Endothelial cell of umbilical vein (primary cell): Measurements from ENCODE around the gene SGCD. TPM values are rescaled to one million over a fixed set of nuclear protein-coding genes. Genes with fewer than 3 reads are reported as not detected.

Source experiments
- BruUV-seq: library from RNA; stranded (reverse); fragments of 400-500 nt; replicated peaks from 2 replicates; lab custom pipeline; 2021; lab: Mats Ljungman, UMichigan
- CTCF ChIA-PET: fragments of 300-600, 350-600 bp; sonication (Branson Sonifier 250); formaldehyde crosslinking; loops from one replicate; lab custom pipeline; 2021; ENCODE audit warnings: antibody characterized with exemption, inconsistent platforms; lab: Charles Lee
- POLR2A ChIA-PET: fragments of 300-600, 350-600 bp; sonication (Branson Sonifier 250); formaldehyde crosslinking; loops from one replicate; lab custom pipeline; 2021; ENCODE audit warnings: antibody characterized with exemption, inconsistent platforms; lab: Charles Lee
- DNase-seq: peaks from one replicate; pipeline ENCODE4 v3.0.0-alpha.2; 2011; ENCODE audit warnings: low read depth, low spot score
- FAIRE-seq: peaks from 2 replicates; lab custom pipeline; 2011; peaks lifted over from hg19 to GRCh38; lab: Jason Lieb, UNC
- H2AFZ ChIP-seq: 2 replicates; pipeline ENCODE4 v1.6.0; 2012; ENCODE audit warnings: low read depth, low read length, control low read depth, inconsistent platforms
- H3K27ac ChIP-seq: 2 replicates; pipeline ENCODE4 v1.5.1; 2011; ENCODE audit warnings: low read depth, mild to moderate bottlenecking, control low read depth, low read length, moderate library complexity; ENCODE audit not compliant: insufficient read depth
- H3K27me3 ChIP-seq, 2 experiments: 2 replicates each; pipeline versions ENCODE4 v1.6.0 to v1.6.1; 2011; ENCODE audit warnings: low read length in 2 of 2, mixed read lengths in 1 of 2; ENCODE audit not compliant: control insufficient read depth in 2 of 2, insufficient read depth in 2 of 2
- H3K36me3 ChIP-seq, 2 experiments: 2 replicates in 1 of 2; 3 replicates in 1 of 2; pipeline ENCODE4 v1.5.1; 2011; ENCODE audit warnings: low read length in 2 of 2, mild to moderate bottlenecking in 1 of 2, moderate library complexity in 1 of 2; ENCODE audit not compliant: control insufficient read depth in 2 of 2, insufficient read depth in 2 of 2; ENCODE audit errors: extremely low read depth in 1 of 2
- H3K4me1 ChIP-seq: 3 replicates; pipeline ENCODE4 v1.5.1; 2011; ENCODE audit warnings: mild to moderate bottlenecking, low read length; ENCODE audit not compliant: control insufficient read depth, insufficient read depth; ENCODE audit errors: extremely low read depth
- H3K4me2 ChIP-seq: 2 replicates; pipeline ENCODE4 v1.6.1; 2011; ENCODE audit warnings: low read length, control low read depth, mixed read lengths; ENCODE audit not compliant: insufficient read depth
- H3K4me3 ChIP-seq, 3 experiments: fragments of 200-600 bp in 1 of 3; sonication (generic), shearing (Covaris generic) in 1 of 3; replicated peaks in 1 of 3; 2 replicates each; pipeline ENCODE4 v1.5.1; 2011 to 2016; ENCODE audit warnings: control low read depth in 3 of 3, low read length in 3 of 3, mild to moderate bottlenecking in 2 of 3, inconsistent platforms in 1 of 3, low read depth in 1 of 3, moderate library complexity in 1 of 3; ENCODE audit not compliant: insufficient read depth in 1 of 3
- H3K79me2 ChIP-seq: 2 replicates; pipeline ENCODE4 v1.6.0; 2012; ENCODE audit warnings: low read length, inconsistent platforms; ENCODE audit not compliant: control insufficient read depth, insufficient read depth
- H3K9ac ChIP-seq: replicated peaks from 2 replicates; pipeline ENCODE3; 2011; ENCODE audit warnings: low read length, control low read depth; ENCODE audit not compliant: insufficient read depth; ENCODE audit errors: extremely low read depth
- H3K9me1 ChIP-seq: replicated peaks from 3 replicates; pipeline ENCODE4 v1.6.0; 2011; ENCODE audit warnings: mild to moderate bottlenecking, low read length; ENCODE audit not compliant: control insufficient read depth, insufficient read depth; ENCODE audit errors: extremely low read depth
- H3K9me3 ChIP-seq: replicated peaks from 2 replicates; pipeline ENCODE4 v1.5.1; 2012; ENCODE audit warnings: low read length, inconsistent platforms; ENCODE audit not compliant: control insufficient read depth, insufficient read depth
- H4K20me1 ChIP-seq: replicated peaks from 2 replicates; pipeline ENCODE3; 2011; ENCODE audit warnings: mild to moderate bottlenecking, low read length; ENCODE audit not compliant: control insufficient read depth, insufficient read depth; ENCODE audit errors: extremely low read depth
- CTCF ChIP-seq, 2 donors: IDR thresholded peaks; 1 replicate in 1 of 2; 2 replicates in 1 of 2; pipeline ENCODE4 v1.5.1; 2011; ENCODE audit warnings: low read length in 2 of 2, mild to moderate bottlenecking in 2 of 2, moderate library complexity in 2 of 2, control low read depth in 1 of 2, inconsistent platforms in 1 of 2, low read depth in 1 of 2; ENCODE audit not compliant: insufficient read depth in 1 of 2; ENCODE audit errors: extremely low read depth in 1 of 2
- EZH2 ChIP-seq: IDR thresholded peaks from 2 replicates; pipeline ENCODE4 v1.6.1; 2012; ENCODE audit warnings: borderline replicate concordance, low read depth, mild to moderate bottlenecking, moderate library complexity, low read length, inconsistent platforms; ENCODE audit not compliant: severe bottlenecking
- FOS ChIP-seq: IDR thresholded peaks from 2 replicates; pipeline ENCODE4 v1.6.1; 2011; ENCODE audit warnings: mild to moderate bottlenecking, low read length, moderate library complexity, borderline replicate concordance; ENCODE audit not compliant: insufficient read depth
- GATA2 ChIP-seq: IDR thresholded peaks from 2 replicates; pipeline ENCODE4 v1.7.0; 2011; ENCODE audit warnings: low read depth, mild to moderate bottlenecking, moderate library complexity, mixed read lengths, low read length; ENCODE audit not compliant: insufficient read length, insufficient read depth
- JUN ChIP-seq: IDR thresholded peaks from 2 replicates; pipeline ENCODE4 v1.6.1; 2011; ENCODE audit warnings: borderline replicate concordance, low read depth; ENCODE audit not compliant: insufficient read length, insufficient read depth
- MYC ChIP-seq: IDR thresholded peaks from one replicate; pipeline ENCODE4 v1.6.1; 2011; ENCODE audit warnings: mild to moderate bottlenecking, low read depth, low read length
- POLR2A ChIP-seq: IDR thresholded peaks from 2 replicates; pipeline ENCODE4 v1.6.1; 2012; ENCODE audit warnings: low read depth, mild to moderate bottlenecking, control low read depth, low read length
- POLR2AphosphoS5 ChIP-seq: IDR thresholded peaks from 2 replicates; pipeline ENCODE4 v1.6.1; 2012; ENCODE audit warnings: low read depth, mild to moderate bottlenecking, control low read depth, low read length, moderate library complexity; ENCODE audit not compliant: insufficient read depth
- dilution Hi-C: fragments of 300-500 bp; cut with MboI; formaldehyde crosslinking; loops from one replicate; pipeline ENCODE4 v1.15.0; 2019; ENCODE audit warnings: low sequenced_read_pairs; ENCODE audit not compliant: extremely low pct_ligation_motif_present
- intact Hi-C: fragments of 100-400 bp; cut with micrococcal nuclease; formaldehyde crosslinking; loops from one replicate; pipeline ENCODE4 v1.10.0; 2022
- polyA plus RNA-seq, 4 experiments: library from polyadenylated mRNA; depleted of rRNA in 3 of 4; stranded (reverse) in 3 of 4; unstranded in 1 of 4; fragments of >200 nt; gene quantifications; 2 replicates each; pipeline versions ENCODE4 v1.2.1 to v1.2.3, GENCODE V29; 2011 to 2012; ENCODE audit warnings: missing spikeins in 1 of 4
- total RNA-seq: library from RNA; stranded (reverse); gene quantifications from 2 replicates; pipeline ENCODE4 v1.2.3, GENCODE V29; 2021
- TF ChIP-seq, protein P1 (sequence below): IDR thresholded peaks from 2 replicates; pipeline ENCODE4 v1.6.1; 2011; ENCODE audit not compliant: insufficient read depth, insufficient read length

The SGCD gene
- total and polyA plus RNA-seq, 2 donors (not counting 3 experiments of a cell fraction or from before 2014, with no cell fraction given), result not detected

GRCh38 chr5:156581725-156582124 lies 254.8 kb downstream of the SGCD start:
- Histone ChIP-seq H3K9me3 (no peaks in the 10 kb centered on the region), H2AFZ (no peak overlapping the region), H3K4me3 (no peak overlapping the region), H3K9me1 (no peaks in the 10 kb centered on the region), H3K9ac (no peak overlapping the region), H3K4me2 (no peak overlapping the region), H3K79me2 (no peaks in the 10 kb centered on the region), H3K27ac (no peak overlapping the region), H3K27me3 (no peaks in the 10 kb centered on the region), H4K20me1 (no peaks in the 10 kb centered on the region), H3K4me1 (no peaks in the 10 kb centered on the region), H3K36me3 (no peaks in the 10 kb centered on the region)
- FAIRE-seq (no peak), DNase-seq (no peak)
- dilution Hi-C loops, result no loop called here
- CTCF ChIA-PET, result no interaction called here
- BruUV-seq, result no TSS peak
- POLR2A ChIA-PET, result no interaction called here
- intact Hi-C loops, result no loop called here
- TF ChIP-seq POLR2A (no peak), POLR2AphosphoS5 (no peak), EZH2 (no peak), MYC (no peak), FOS (no peak), GATA2 (no peak), CTCF (IDR thresholded peaks at IDR 0.05; ENCODE audit: extremely low read depth in 1 of 2, insufficient read depth in 1 of 2, low read depth in 1 of 2, low read length in 2 of 2) (no peak), JUN (no peak)
- TF ChIP-seq, protein P1, sequence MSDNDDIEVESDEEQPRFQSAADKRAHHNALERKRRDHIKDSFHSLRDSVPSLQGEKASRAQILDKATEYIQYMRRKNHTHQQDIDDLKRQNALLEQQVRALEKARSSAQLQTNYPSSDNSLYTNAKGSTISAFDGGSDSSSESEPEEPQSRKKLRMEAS, result no peak
